Tibial nerve (tissue), 3 donors: ENCODE data around the gene ZGPAT.

ENCODE experiments used
- POLR2A ChIP-seq, 2 donors: fragments of 450-650 bp; IDR thresholded peaks; one replicate each; pipeline ENCODE4 v1.6.1; 2017; ENCODE audit warnings: antibody characterized with exemption in 2 of 2, mild to moderate bottlenecking in 2 of 2, moderate library complexity in 2 of 2
- TF ChIP-seq, protein P1 (sequence below), 5 experiments: fragments of 200-600 bp in 3 of 5; fragments of 450-650 bp in 2 of 5; sonication (generic) in 3 of 5; IDR thresholded peaks; one replicate each; pipeline ENCODE4 v1.5.1; 2016 to 2019; ENCODE audit warnings: antibody characterized with exemption in 5 of 5, mild to moderate bottlenecking in 3 of 5, moderate library complexity in 2 of 5

DNA sequence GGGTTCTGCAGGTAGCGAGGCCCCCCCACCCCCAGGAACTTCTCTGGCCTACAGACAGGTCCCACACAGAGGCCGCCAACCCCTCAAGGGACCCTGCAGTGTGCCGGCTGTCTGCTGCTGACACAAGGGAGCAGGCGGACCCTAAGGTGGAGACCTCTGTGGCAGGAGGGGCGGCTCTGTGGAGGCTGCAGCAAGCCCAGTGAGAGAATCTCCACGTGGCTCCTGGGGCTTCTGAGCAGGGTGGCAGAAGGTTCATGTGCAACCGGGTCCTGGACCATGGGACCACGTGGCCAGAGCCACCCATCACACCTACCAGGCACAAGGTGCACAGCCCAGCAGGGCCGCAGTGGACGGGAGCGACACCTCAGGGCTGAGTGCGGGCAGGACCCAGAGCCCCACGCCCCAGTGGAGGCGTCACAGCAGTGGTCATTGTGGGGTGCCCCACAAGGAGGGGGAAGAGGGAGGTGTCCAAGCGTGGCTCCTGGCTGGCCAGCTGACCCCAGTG, 4.3 kb upstream of the ZGPAT start:
- TF ChIP-seq, protein P1, sequence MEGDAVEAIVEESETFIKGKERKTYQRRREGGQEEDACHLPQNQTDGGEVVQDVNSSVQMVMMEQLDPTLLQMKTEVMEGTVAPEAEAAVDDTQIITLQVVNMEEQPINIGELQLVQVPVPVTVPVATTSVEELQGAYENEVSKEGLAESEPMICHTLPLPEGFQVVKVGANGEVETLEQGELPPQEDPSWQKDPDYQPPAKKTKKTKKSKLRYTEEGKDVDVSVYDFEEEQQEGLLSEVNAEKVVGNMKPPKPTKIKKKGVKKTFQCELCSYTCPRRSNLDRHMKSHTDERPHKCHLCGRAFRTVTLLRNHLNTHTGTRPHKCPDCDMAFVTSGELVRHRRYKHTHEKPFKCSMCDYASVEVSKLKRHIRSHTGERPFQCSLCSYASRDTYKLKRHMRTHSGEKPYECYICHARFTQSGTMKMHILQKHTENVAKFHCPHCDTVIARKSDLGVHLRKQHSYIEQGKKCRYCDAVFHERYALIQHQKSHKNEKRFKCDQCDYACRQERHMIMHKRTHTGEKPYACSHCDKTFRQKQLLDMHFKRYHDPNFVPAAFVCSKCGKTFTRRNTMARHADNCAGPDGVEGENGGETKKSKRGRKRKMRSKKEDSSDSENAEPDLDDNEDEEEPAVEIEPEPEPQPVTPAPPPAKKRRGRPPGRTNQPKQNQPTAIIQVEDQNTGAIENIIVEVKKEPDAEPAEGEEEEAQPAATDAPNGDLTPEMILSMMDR (IDR thresholded peaks at IDR 0.05) = no peak
- TF ChIP-seq POLR2A (IDR thresholded peaks at IDR 0.05) = no peak
